Glutamatergic neuron (in vitro differentiated cells): ENCODE data around the gene SRBD1. TPM values are rescaled to one million over a fixed set of nuclear protein-coding genes. Genes with fewer than 3 reads are reported as not detected.

Experiments
- DNase-seq: peaks from one replicate; pipeline ENCODE4 v3.0.0; 2022
- H3K27ac Mint-ChIP-seq: one replicate; pipeline ENCODE4 v1.8.0; 2020; ENCODE audit warnings: mild to moderate bottlenecking, mixed read lengths, inconsistent platforms; ENCODE audit not compliant: unreplicated experiment
- H3K27me3 Mint-ChIP-seq: one replicate; pipeline ENCODE4 v1.8.0; 2020; ENCODE audit warnings: mild to moderate bottlenecking, moderate library complexity, mixed read lengths, inconsistent platforms; ENCODE audit not compliant: unreplicated experiment
- H3K36me3 Mint-ChIP-seq: one replicate; pipeline ENCODE4 v1.8.0; 2020; ENCODE audit warnings: mild to moderate bottlenecking, mixed read lengths, inconsistent platforms; ENCODE audit not compliant: unreplicated experiment
- H3K4me1 Mint-ChIP-seq: one replicate; pipeline ENCODE4 v1.8.0; 2020; ENCODE audit warnings: mild to moderate bottlenecking, low read depth, mixed read lengths, inconsistent platforms; ENCODE audit not compliant: unreplicated experiment
- H3K4me3 Mint-ChIP-seq: one replicate; pipeline ENCODE4 v1.8.0; 2020; ENCODE audit warnings: mild to moderate bottlenecking, mixed read lengths, inconsistent platforms; ENCODE audit not compliant: unreplicated experiment
- H3K9me3 Mint-ChIP-seq: one replicate; pipeline ENCODE4 v1.8.0; 2020; ENCODE audit warnings: mild to moderate bottlenecking, moderate library complexity, mixed read lengths, inconsistent platforms; ENCODE audit not compliant: unreplicated experiment
- total RNA-seq: library from RNA; stranded (reverse); fragmentation: NEBNext Ultra II Directional; extraction: Animal tissue kit (Norgen Biotek cat#: 25700); gene quantifications from one replicate; pipeline ENCODE4 v1.2.1, GENCODE V29; 2021; ENCODE audit not compliant: unreplicated experiment
- TF ChIP-seq, protein P1 (sequence below): fragments of 200-600 bp; sonication (generic); IDR thresholded peaks from one replicate; pipeline ENCODE4 v1.5.0; 2021; ENCODE audit not compliant: partially characterized antibody, unreplicated experiment

The SRBD1 gene
- total RNA-seq, 1 donor from 2014 or later, result 16.1 TPM

DNA sequence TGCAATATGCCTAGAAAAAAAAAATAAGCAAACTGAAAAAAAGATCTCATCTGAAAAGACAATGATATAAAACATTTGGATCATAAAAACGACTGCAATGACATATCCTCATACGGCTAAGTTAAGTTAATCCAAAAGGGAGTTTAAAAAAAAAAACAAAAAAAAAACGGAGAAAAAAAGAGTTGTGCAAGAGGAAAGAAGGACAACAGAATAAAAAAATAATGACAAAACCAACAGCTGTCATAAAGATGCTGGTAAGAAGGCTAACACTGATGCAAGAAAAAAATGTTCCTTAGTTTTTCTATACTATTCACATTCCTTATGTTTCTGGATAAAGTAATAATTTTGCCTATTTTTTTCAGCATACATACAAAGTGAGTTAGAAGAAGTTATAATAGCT is 192.5 kb downstream of the SRBD1 start:
- no peaks in the 10 kb centered on the region for H3K4me1 Mint-ChIP-seq
- H3K36me3 Mint-ChIP-seq, result no peaks in the 10 kb centered on the region
- H3K27ac Mint-ChIP-seq, result no peak overlapping the region
- H3K4me3 Mint-ChIP-seq, result no peak overlapping the region
- H3K9me3 Mint-ChIP-seq, result no peaks in the 10 kb centered on the region
- H3K27me3 Mint-ChIP-seq, result no peaks in the 10 kb centered on the region
- DNase-seq, result no peak
- TF ChIP-seq, protein P1, sequence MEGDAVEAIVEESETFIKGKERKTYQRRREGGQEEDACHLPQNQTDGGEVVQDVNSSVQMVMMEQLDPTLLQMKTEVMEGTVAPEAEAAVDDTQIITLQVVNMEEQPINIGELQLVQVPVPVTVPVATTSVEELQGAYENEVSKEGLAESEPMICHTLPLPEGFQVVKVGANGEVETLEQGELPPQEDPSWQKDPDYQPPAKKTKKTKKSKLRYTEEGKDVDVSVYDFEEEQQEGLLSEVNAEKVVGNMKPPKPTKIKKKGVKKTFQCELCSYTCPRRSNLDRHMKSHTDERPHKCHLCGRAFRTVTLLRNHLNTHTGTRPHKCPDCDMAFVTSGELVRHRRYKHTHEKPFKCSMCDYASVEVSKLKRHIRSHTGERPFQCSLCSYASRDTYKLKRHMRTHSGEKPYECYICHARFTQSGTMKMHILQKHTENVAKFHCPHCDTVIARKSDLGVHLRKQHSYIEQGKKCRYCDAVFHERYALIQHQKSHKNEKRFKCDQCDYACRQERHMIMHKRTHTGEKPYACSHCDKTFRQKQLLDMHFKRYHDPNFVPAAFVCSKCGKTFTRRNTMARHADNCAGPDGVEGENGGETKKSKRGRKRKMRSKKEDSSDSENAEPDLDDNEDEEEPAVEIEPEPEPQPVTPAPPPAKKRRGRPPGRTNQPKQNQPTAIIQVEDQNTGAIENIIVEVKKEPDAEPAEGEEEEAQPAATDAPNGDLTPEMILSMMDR, result no peak

DNA sequence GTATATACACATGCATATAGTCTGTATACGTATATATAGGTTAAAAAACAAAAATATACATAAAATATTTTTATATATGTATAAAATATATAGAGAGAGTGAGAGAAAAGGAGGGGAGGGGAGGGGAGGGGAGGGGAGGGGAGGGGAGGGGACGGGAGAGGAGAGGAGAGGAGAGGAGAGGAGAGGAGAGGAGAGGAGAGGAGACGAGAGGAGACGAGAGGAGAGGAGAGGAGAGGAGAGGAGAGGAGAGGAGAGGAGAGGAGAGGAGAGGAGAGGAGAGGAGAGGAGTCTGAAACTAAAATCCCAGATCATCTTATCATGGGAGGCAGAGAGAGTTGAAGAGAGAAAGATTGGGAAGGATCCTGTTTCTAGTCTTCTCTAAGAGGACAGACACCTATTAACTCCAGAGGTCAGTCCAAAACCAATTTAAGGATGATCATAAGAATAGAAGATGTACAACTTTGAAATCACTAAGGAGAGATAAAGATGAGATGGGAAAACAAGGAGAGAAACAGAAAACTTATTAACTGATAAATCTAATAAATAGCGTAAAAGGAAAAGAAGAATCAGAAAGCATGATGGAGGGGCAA is 195.4 kb downstream of the SRBD1 start:
- Mint-ChIP-seq H3K4me1 (no peaks in the 10 kb centered on the region), H3K27ac (no peak overlapping the region), H3K36me3 (no peaks in the 10 kb centered on the region), H3K27me3 (no peaks in the 10 kb centered on the region), H3K9me3 (peaks cover 3% of the 10 kb centered on the region), H3K4me3 (no peak overlapping the region)
- DNase-seq, result no peak
- TF ChIP-seq, protein P1, result no peak

DNA sequence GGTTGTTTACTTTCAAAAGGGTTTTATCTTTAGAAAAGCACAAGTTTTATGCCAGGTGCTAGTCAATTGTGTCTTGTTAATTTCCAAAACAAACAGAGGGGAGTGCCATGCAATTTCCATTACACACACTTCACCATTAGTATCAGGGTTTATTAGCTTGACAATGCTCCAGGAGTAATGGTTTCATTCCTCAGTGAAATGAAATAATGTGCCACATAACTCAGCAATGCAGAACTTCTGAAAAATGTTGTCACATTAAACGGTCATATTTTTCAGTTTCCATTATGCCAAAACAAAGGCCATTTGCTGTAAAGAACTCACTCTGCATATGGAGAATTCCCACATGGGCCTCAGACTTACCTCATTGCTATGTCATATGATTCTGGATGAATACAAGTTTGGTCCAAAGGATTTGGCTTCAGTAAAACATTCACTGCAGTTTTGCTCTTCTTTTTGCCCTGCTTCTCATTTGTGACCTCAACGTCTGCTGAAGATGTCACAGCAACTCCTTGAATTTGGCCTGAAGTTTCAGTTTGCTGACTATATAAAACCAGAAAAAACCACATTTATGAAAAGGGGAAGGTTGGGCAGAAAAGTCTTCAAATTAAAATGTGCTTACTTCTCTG is 198.2 kb downstream of the SRBD1 start:
- Mint-ChIP-seq H3K4me3 (no peak overlapping the region), H3K4me1 (no peaks in the 10 kb centered on the region), H3K27me3 (no peaks in the 10 kb centered on the region), H3K27ac (no peak overlapping the region), H3K9me3 (peaks cover 3% of the 10 kb centered on the region), H3K36me3 (no peaks in the 10 kb centered on the region)
- TF ChIP-seq, protein P1, result no peak
- DNase-seq, result no peak

DNA sequence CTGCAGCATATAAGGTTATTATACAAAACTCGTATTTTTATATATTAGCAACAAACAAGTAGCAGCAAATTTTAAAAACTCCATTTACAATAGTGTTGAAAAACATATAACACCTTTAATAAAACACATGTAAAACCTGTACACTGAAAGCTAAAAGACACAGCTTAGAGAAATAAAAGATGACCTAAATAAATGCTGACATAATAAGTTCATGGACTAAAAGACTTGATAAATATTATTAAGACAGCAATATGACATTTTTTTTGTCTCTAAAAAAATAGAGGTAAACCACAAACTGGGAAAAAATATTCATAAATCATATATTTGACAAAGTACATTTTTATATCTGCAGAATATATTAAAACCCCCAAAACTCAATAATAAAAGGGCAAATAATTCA is 201.4 kb downstream of the SRBD1 start:
- no peaks in the 10 kb centered on the region for H3K36me3 Mint-ChIP-seq
- TF ChIP-seq, protein P1, result no peak
- H3K27ac Mint-ChIP-seq, result no peak overlapping the region
- H3K27me3 Mint-ChIP-seq, result no peaks in the 10 kb centered on the region
- H3K4me3 Mint-ChIP-seq, result no peak overlapping the region
- H3K4me1 Mint-ChIP-seq, result no peaks in the 10 kb centered on the region
- DNase-seq, result no peak
- peaks cover 3% of the 10 kb centered on the region for H3K9me3 Mint-ChIP-seq

DNA sequence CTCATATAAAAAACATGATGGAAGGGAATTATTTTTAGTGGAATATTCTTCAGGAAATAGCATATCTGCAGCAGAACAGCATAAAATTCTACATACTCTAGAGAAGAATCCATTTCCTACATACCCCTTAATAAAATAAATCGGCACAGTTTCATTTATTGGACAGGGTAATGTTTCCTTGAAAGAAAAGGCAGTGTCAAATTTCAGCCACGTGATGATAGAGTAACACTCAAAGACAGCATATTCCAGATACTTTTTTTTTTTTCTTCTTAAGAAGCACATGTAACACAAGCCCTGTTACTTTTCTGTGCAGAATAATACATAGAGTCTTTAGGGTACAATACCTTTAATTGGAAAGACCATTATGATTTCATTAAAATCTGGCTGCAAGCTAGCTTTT is 204.4 kb downstream of the SRBD1 start:
- no peaks in the 10 kb centered on the region for H3K36me3 Mint-ChIP-seq
- TF ChIP-seq, protein P1, result no peak
- no peak overlapping the region for H3K27ac Mint-ChIP-seq
- H3K9me3 Mint-ChIP-seq, result no peaks in the 10 kb centered on the region
- no peaks in the 10 kb centered on the region for H3K27me3 Mint-ChIP-seq
- no peaks in the 10 kb centered on the region for H3K4me1 Mint-ChIP-seq
- no peak for DNase-seq
- H3K4me3 Mint-ChIP-seq, result no peak overlapping the region
